ENCODE measurements around the gene ZBTB39.

The ZBTB39 gene

GRCh38 chr12:56954057-56954957 lies 52.0 kb downstream of the ZBTB39 start:
- Histone ChIP-seq H3K36me3 (ENCODE audit: insufficient read depth, low read length) (no peaks in the 10 kb centered on the region), H3K4me3 (ENCODE audit: low read length) (no peak overlapping the region), H3K27me3 (ENCODE audit: insufficient read depth, low read length) (no peaks in the 10 kb centered on the region), H3K9me3 (ENCODE audit: low read length) (peaks cover 6% of the 10 kb centered on the region), H2AFZ (ENCODE audit: low read depth, low read length) (no peak overlapping the region), H3K4me1 (ENCODE audit: insufficient read depth, low read length) (no peaks in the 10 kb centered on the region)

GRCh38 chr12:56953314-56953713 lies 53.0 kb downstream of the ZBTB39 start:
- H3K36me3 ChIP-seq (ENCODE audit: insufficient read depth, low read length): no peaks in the 10 kb centered on the region
- no peak overlapping the region for H2AFZ ChIP-seq (ENCODE audit: low read depth, low read length)
- H3K9me3 ChIP-seq (ENCODE audit: low read length): peaks cover 2% of the 10 kb centered on the region
- no peaks in the 10 kb centered on the region for H3K4me1 ChIP-seq (ENCODE audit: insufficient read depth, low read length)
- no peak overlapping the region for H3K4me3 ChIP-seq (ENCODE audit: low read length)
- H3K27me3 ChIP-seq (ENCODE audit: insufficient read depth, low read length): no peaks in the 10 kb centered on the region

- no peaks in the 10 kb centered on the region for H3K36me3 ChIP-seq (ENCODE audit: insufficient read depth, low read length)
- no peaks in the 10 kb centered on the region for H3K9me3 ChIP-seq (ENCODE audit: low read length)
- H2AFZ ChIP-seq (ENCODE audit: low read depth, low read length): no peak overlapping the region
- no peaks in the 10 kb centered on the region for H3K4me1 ChIP-seq (ENCODE audit: insufficient read depth, low read length)
- H3K4me3 ChIP-seq (ENCODE audit: low read length): no peak overlapping the region
- no peaks in the 10 kb centered on the region for H3K27me3 ChIP-seq (ENCODE audit: insufficient read depth, low read length)
Observed at GRCh38 chr12:56951582-56952339, 54.6 kb downstream of the ZBTB39 start.

GRCh38 chr12:56948881-56949280 lies 57.5 kb downstream of the ZBTB39 start:
- Histone ChIP-seq H3K4me3 (ENCODE audit: low read length) (no peak overlapping the region), H3K9me3 (ENCODE audit: low read length) (no peaks in the 10 kb centered on the region), H2AFZ (ENCODE audit: low read depth, low read length) (no peak overlapping the region), H3K27me3 (ENCODE audit: insufficient read depth, low read length) (no peaks in the 10 kb centered on the region), H3K36me3 (ENCODE audit: insufficient read depth, low read length) (no peaks in the 10 kb centered on the region), H3K4me1 (ENCODE audit: insufficient read depth, low read length) (no peaks in the 10 kb centered on the region)
